Kidney (tissue), 22 donors: ENCODE data around the gene IGF2BP3. TPM values are rescaled to one million over a fixed set of nuclear protein-coding genes. Genes with fewer than 3 reads are reported as not detected.
A peak's percentile ranks its signal among the peaks of the same experiment; 100 is the strongest.
"Not testable (repeated sequence)": the region's sequence is repeated elsewhere in the genome, so short reads cannot be mapped to it uniquely, and the experiment has no call there.

Experiments
- DNase-seq, 5 donors: peaks; one replicate each; pipeline ENCODE4 v3.0.0-alpha.2; 2013 to 2020
- FAIRE-seq: peaks from 2 replicates; lab custom pipeline; 2012; peaks lifted over from hg19 to GRCh38; lab: Jason Lieb, UNC
- H3K27ac ChIP-seq, 2 donors: one replicate each; pipeline ENCODE4 v1.7.0; 2013; ENCODE audit warnings: low read depth in 2 of 2, low read length in 2 of 2, inconsistent platforms in 1 of 2
- H3K27me3 ChIP-seq: one replicate; pipeline ENCODE4 v1.7.1; 2013; ENCODE audit warnings: low read length, inconsistent platforms; ENCODE audit not compliant: control insufficient read depth, insufficient read depth
- H3K36me3 ChIP-seq, 3 donors: one replicate each; pipeline versions ENCODE4 v1.7.0 to v1.7.1; 2013; ENCODE audit warnings: low read length in 3 of 3, control low read depth in 1 of 3, inconsistent platforms in 1 of 3; ENCODE audit not compliant: insufficient read depth in 3 of 3, control insufficient read depth in 2 of 3
- H3K4me1 ChIP-seq, 3 donors: one replicate each; pipeline versions ENCODE4 v1.7.0 to v1.7.1; 2013; ENCODE audit warnings: low read length in 3 of 3, inconsistent platforms in 1 of 3, low read depth in 1 of 3; ENCODE audit not compliant: control insufficient read depth in 2 of 3, insufficient read depth in 2 of 3
- H3K4me3 ChIP-seq, 3 donors: one replicate each; pipeline versions ENCODE4 v1.7.0 to v1.8.1; 2013; ENCODE audit warnings: low read length in 3 of 3, control low read depth in 1 of 3, inconsistent platforms in 1 of 3
- H3K9ac ChIP-seq, 3 donors: one replicate each; pipeline versions ENCODE4 v1.7.0 to v1.7.1; 2013; ENCODE audit warnings: low read length in 3 of 3, control low read depth in 1 of 3, inconsistent platforms in 1 of 3
- H3K9me3 ChIP-seq, 3 donors: one replicate each; pipeline versions ENCODE4 v1.7.0 to v1.7.1; 2013; ENCODE audit warnings: low read length in 3 of 3, control low read depth in 1 of 3, inconsistent platforms in 1 of 3; ENCODE audit not compliant: control insufficient read depth in 2 of 3, insufficient read depth in 1 of 3
- CTCF ChIP-seq: IDR thresholded peaks from 3 replicates; pipeline ENCODE4 v1.5.1; 2012; ENCODE audit warnings: mild to moderate bottlenecking, moderate library complexity, borderline replicate concordance; ENCODE audit not compliant: insufficient read depth; ENCODE audit errors: extremely low read depth
- intact Hi-C: fragments of 100-400 bp; cut with DNase I; formaldehyde crosslinking; loops from one replicate; pipeline ENCODE4 v1.11.1; 2022
- long read RNA-seq, 10 donors: library from polyadenylated mRNA in 1 of 10; unstranded in 1 of 10; transcript quantifications; one replicate each; pipeline ENCODE4 v2.0.0 and lab custom pipeline, GENCODE V29; 2021 to 2026
- polyA plus RNA-seq: library from polyadenylated mRNA; stranded (reverse); fragments of 350-450 nt; fragmentation: Illumina TruSeq; extraction: RNeasy Lipid Tissue Mini Kit (QIAGEN cat#74804); gene quantifications from one replicate; pipeline ENCODE4 v1.2.3, GENCODE V29; 2014; ENCODE audit warnings: low read depth, low replicate concordance; ENCODE audit not compliant: insufficient read depth
- total RNA-seq: library from RNA; stranded (reverse); fragmentation: NEBNext Ultra II Directional; extraction: Animal tissue kit (Norgen Biotek cat#: 25700); gene quantifications from one replicate; pipeline ENCODE4 v1.2.1, GENCODE V29; 2021
- donor health status: control.
- donor health status: control.
- donor health status: control.
- donor health status: control.
- donor health status: control.
- donor health status: DM: yes; HTN: yes; CAD: no.
- donor health status: Normal renal cell carcinoma (clear cell type).

IGF2BP3 gene
- total RNA-seq = 0.85 TPM
- polyA plus RNA-seq = not detected
- long read RNA-seq, donor 1, full-length matches to known transcripts = 3 of 3 reads
- long read RNA-seq, donor 1, partial matches to known transcripts = 0 of 3 reads
- long read RNA-seq, donor 1, other reads (novel, unspliced or antisense) = 0 of 3 reads
- long read RNA-seq, donor 2, full-length matches to known transcripts = 5 of 5 reads
- long read RNA-seq, donor 2, partial matches to known transcripts = 0 of 5 reads
- long read RNA-seq, donor 2, other reads (novel, unspliced or antisense) = 0 of 5 reads
- long read RNA-seq, donor 3, full-length matches to known transcripts = 4 of 4 reads
- long read RNA-seq, donor 3, partial matches to known transcripts = 0 of 4 reads
- long read RNA-seq, donor 3, other reads (novel, unspliced or antisense) = 0 of 4 reads
- long read RNA-seq, donor 4, full-length matches to known transcripts = 1 of 1 reads
- long read RNA-seq, donor 4, partial matches to known transcripts = 0 of 1 reads
- long read RNA-seq, donor 4, other reads (novel, unspliced or antisense) = 0 of 1 reads
- long read RNA-seq, donor 5 = 0 reads
- long read RNA-seq, donor 6, full-length matches to known transcripts = 5 of 5 reads
- long read RNA-seq, donor 6, partial matches to known transcripts = 0 of 5 reads
- long read RNA-seq, donor 6, other reads (novel, unspliced or antisense) = 0 of 5 reads
- long read RNA-seq, donor 7 = 0 reads
- long read RNA-seq, donor 8, full-length matches to known transcripts = 4 of 4 reads
- long read RNA-seq, donor 8, partial matches to known transcripts = 0 of 4 reads
- long read RNA-seq, donor 8, other reads (novel, unspliced or antisense) = 0 of 4 reads
- long read RNA-seq, donor 9, full-length matches to known transcripts = 2 of 2 reads
- long read RNA-seq, donor 9, partial matches to known transcripts = 0 of 2 reads
- long read RNA-seq, donor 9, other reads (novel, unspliced or antisense) = 0 of 2 reads
- long read RNA-seq, donor 10, full-length matches to known transcripts = 2 of 2 reads
- long read RNA-seq, donor 10, partial matches to known transcripts = 0 of 2 reads
- long read RNA-seq, donor 10, other reads (novel, unspliced or antisense) = 0 of 2 reads

GRCh38 chr7:23470330-23471105 lies at the start of gene IGF2BP3:
Gene IGF2BP3, minus strand, starts transcription at chr7:23470491. Its CDS starts 381 bp downstream, at chr7:23470110.
- Histone ChIP-seq H3K4me3 (peak within 1 kb of the TSS in 1 of 3 donors; percentile 80), H3K9me3 (peaks cover 0 to 6% (median 0%) of the 10 kb centered on the region in 3 donors), H3K4me1 (peaks cover 0 to 2% (median 0%) of the 10 kb centered on the region in 3 donors), H3K27ac (no peak within 1 kb of the TSS), H3K36me3 (no peaks in the 10 kb centered on the region), H3K27me3 (peaks cover 2% of the 10 kb centered on the region), H3K9ac (peak within 1 kb of the TSS in 1 of 3 donors; percentile 73)
- TF ChIP-seq CTCF = no peak
- FAIRE-seq = no peak
- DNase-seq = peak in 4 of 5 donors; percentile 95 to 98 (median 97)
- intact Hi-C loops = no loop called here

GRCh38 chr7:23514755-23515154 lies 44.5 kb upstream of the IGF2BP3 start:
- no peaks in the 10 kb centered on the region for H3K27me3 ChIP-seq
- DNase-seq (no peak), FAIRE-seq (no peak)
- H3K9ac ChIP-seq = no peak overlapping the region
- intact Hi-C loops = no loop called here
- H3K9me3 ChIP-seq = no peaks in the 10 kb centered on the region
- H3K4me3 ChIP-seq = no peak overlapping the region
- H3K36me3 ChIP-seq = peaks cover 16 to 52% (median 31%) of the 10 kb centered on the region in 3 donors
- H3K27ac ChIP-seq = no peak overlapping the region
- no peaks in the 10 kb centered on the region for H3K4me1 ChIP-seq
- TF ChIP-seq CTCF = no peak

DNA sequence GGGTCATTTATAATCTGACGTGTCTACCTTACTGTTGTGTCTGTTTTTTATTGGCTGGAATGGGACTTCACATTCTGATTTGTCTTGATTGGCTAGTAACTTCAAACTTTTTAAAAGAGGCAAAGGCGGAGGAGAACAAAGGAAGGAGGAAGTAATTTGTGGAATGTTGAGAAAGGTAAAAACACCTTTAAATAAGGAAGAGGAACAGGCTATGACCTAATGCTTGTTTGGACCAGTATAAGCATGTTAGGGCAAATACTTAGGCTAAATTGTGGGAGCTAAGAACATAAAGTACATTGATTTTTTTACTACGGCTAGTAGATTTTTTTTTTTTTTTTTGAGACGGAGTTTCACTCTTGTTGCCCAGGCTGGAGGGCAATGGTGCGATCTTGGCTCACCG lies 43.5 kb upstream of the IGF2BP3 start:
- peaks cover 14 to 46% (median 26%) of the 10 kb centered on the region in 3 donors for H3K36me3 ChIP-seq
- H3K27me3 ChIP-seq, intact Hi-C loops, DNase-seq, H3K9ac ChIP-seq, H3K4me1 ChIP-seq, H3K9me3 ChIP-seq, H3K4me3 ChIP-seq, FAIRE-seq, H3K27ac ChIP-seq: not testable (repeated sequence)
